Kidney tubule cell (primary cell): ENCODE data around the gene ISG15.
A peak's percentile ranks its signal among the peaks of the same experiment; 100 is the strongest.
"Not testable (repeated sequence)": the region's sequence is repeated elsewhere in the genome, so short reads cannot be mapped to it uniquely, and the experiment has no call there.

ENCODE experiments used
- DNase-seq: peaks from one replicate; pipeline ENCODE4 v3.0.0-alpha.2; 2018; ENCODE audit warnings: low spot score

Gene ISG15

GRCh38 chr1:975365-975764 lies 37.9 kb upstream of the ISG15 start:
- no peak for DNase-seq

- peak; percentile 79 for DNase-seq
Observed at GRCh38 chr1:975896-976683, 37.2 kb upstream of the ISG15 start.

- not testable (repeated sequence) for DNase-seq
Observed at GRCh38 chr1:976791-977190, 36.5 kb upstream of the ISG15 start.

- DNase-seq: no peak
Observed at GRCh38 chr1:978069-978834, 35.0 kb upstream of the ISG15 start.

GRCh38 chr1:978835-979743 lies 34.2 kb upstream of the ISG15 start:
- no peak for DNase-seq

GRCh38 chr1:979744-980072 lies 33.6 kb upstream of the ISG15 start:
- DNase-seq: no peak

GRCh38 chr1:980137-980571 lies 33.1 kb upstream of the ISG15 start:
- no peak for DNase-seq

GRCh38 chr1:980602-981395 lies 32.5 kb upstream of the ISG15 start:
- DNase-seq: no peak

- no peak for DNase-seq
Observed at GRCh38 chr1:981491-981954, 31.8 kb upstream of the ISG15 start.

GRCh38 chr1:981955-982558 lies 31.2 kb upstream of the ISG15 start, which contains the start of gene PERM1:
TSS of gene PERM1 (minus strand) at chr1:982093. CDS start at chr1:981029, 1,064 bp downstream.
- DNase-seq: no peak

- DNase-seq: no peak
Observed at GRCh38 chr1:982765-983436, 30.4 kb upstream of the ISG15 start.

- DNase-seq: no peak
Observed at GRCh38 chr1:983798-984475, 29.4 kb upstream of the ISG15 start.

GRCh38 chr1:984476-984814 lies 28.9 kb upstream of the ISG15 start:
- no peak for DNase-seq

GRCh38 chr1:985126-985525 lies 28.2 kb upstream of the ISG15 start:
- DNase-seq: no peak

- not testable (repeated sequence) for DNase-seq
Observed at GRCh38 chr1:988061-988460, 25.2 kb upstream of the ISG15 start.

GRCh38 chr1:991275-991674 lies 22.0 kb upstream of the ISG15 start:
- DNase-seq: not testable (repeated sequence)

GRCh38 chr1:991895-992294 lies 21.4 kb upstream of the ISG15 start:
- no peak for DNase-seq

GRCh38 chr1:992362-992761 lies 20.9 kb upstream of the ISG15 start:
- DNase-seq: no peak

- DNase-seq: no peak
Observed at GRCh38 chr1:993379-993995, 19.8 kb upstream of the ISG15 start.
